ENCODE measurements around the gene OR51I1.

GRCh38 chr11:5441414-5441813, at the start of gene OR51I1:
- TF ChIP-seq POLR2A (IDR thresholded peaks at IDR 0.05; ENCODE audit: low read depth, low read length) (no peak), POLR2AphosphoS5 (IDR thresholded peaks at IDR 0.05; ENCODE audit: low read depth, low read length) (no peak), TAF1 (IDR thresholded peaks at IDR 0.05; ENCODE audit: borderline replicate concordance, low read depth, low read length) (no peak)
